Measurements from ENCODE around the gene PLA2G2D.

PLA2G2D gene

GRCh38 chr1:20074055-20074724, 45.1 kb downstream of the PLA2G2D start:
- Mint-ChIP-seq H3K27me3 (ENCODE audit: low read depth) (peaks cover 22% of the 10 kb centered on the region), H3K9me3 (no peaks in the 10 kb centered on the region), H3K27ac (no peak overlapping the region), H3K36me3 (ENCODE audit: low read depth) (no peaks in the 10 kb centered on the region), H3K4me3 (no peak overlapping the region), H3K4me1 (no peaks in the 10 kb centered on the region)
- no peak for TF ChIP-seq CTCF (IDR thresholded peaks at IDR 0.05; ENCODE audit: unreplicated experiment in 3 of 3)

GRCh38 chr1:20073256-20073655, 46.1 kb downstream of the PLA2G2D start:
- no peak overlapping the region for H3K4me3 Mint-ChIP-seq
- H3K9me3 Mint-ChIP-seq: no peaks in the 10 kb centered on the region
- no peak overlapping the region for H3K27ac Mint-ChIP-seq
- H3K27me3 Mint-ChIP-seq (ENCODE audit: low read depth): peaks cover 16% of the 10 kb centered on the region
- H3K4me1 Mint-ChIP-seq: no peaks in the 10 kb centered on the region
- H3K36me3 Mint-ChIP-seq (ENCODE audit: low read depth): no peaks in the 10 kb centered on the region
- TF ChIP-seq CTCF (IDR thresholded peaks at IDR 0.05; ENCODE audit: unreplicated experiment in 3 of 3): no peak

GRCh38 chr1:20072771-20073170, 46.6 kb downstream of the PLA2G2D start:
- H3K27me3 Mint-ChIP-seq (ENCODE audit: low read depth): peaks cover 15% of the 10 kb centered on the region
- no peaks in the 10 kb centered on the region for H3K9me3 Mint-ChIP-seq
- no peak overlapping the region for H3K27ac Mint-ChIP-seq
- no peak for TF ChIP-seq CTCF (IDR thresholded peaks at IDR 0.05; ENCODE audit: unreplicated experiment in 3 of 3)
- no peak overlapping the region for H3K4me3 Mint-ChIP-seq
- H3K36me3 Mint-ChIP-seq (ENCODE audit: low read depth): no peaks in the 10 kb centered on the region
- no peaks in the 10 kb centered on the region for H3K4me1 Mint-ChIP-seq

GRCh38 chr1:20071416-20071815, 47.9 kb downstream of the PLA2G2D start:
- no peaks in the 10 kb centered on the region for H3K36me3 Mint-ChIP-seq (ENCODE audit: low read depth)

GRCh38 chr1:20070357-20070756, 49.0 kb downstream of the PLA2G2D start:
- H3K27ac Mint-ChIP-seq: no peak overlapping the region
- peaks cover 16% of the 10 kb centered on the region for H3K27me3 Mint-ChIP-seq (ENCODE audit: low read depth)
- no peaks in the 10 kb centered on the region for H3K4me1 Mint-ChIP-seq
- H3K4me3 Mint-ChIP-seq: no peak overlapping the region
- no peak for TF ChIP-seq CTCF (IDR thresholded peaks at IDR 0.05; ENCODE audit: unreplicated experiment in 3 of 3)
- no peaks in the 10 kb centered on the region for H3K9me3 Mint-ChIP-seq
- no peaks in the 10 kb centered on the region for H3K36me3 Mint-ChIP-seq (ENCODE audit: low read depth)

More at GRCh38 chr1:20071416-20071815, 47.9 kb downstream of the PLA2G2D start:
- Mint-ChIP-seq H3K4me1 (no peaks in the 10 kb centered on the region), H3K9me3 (no peaks in the 10 kb centered on the region), H3K27ac (no peak overlapping the region), H3K27me3 (ENCODE audit: low read depth) (peaks cover 11% of the 10 kb centered on the region), H3K4me3 (no peak overlapping the region)
- no peak for TF ChIP-seq CTCF (IDR thresholded peaks at IDR 0.05; ENCODE audit: unreplicated experiment in 3 of 3)

- Mint-ChIP-seq H3K36me3 (ENCODE audit: low read depth) (no peaks in the 10 kb centered on the region), H3K27me3 (ENCODE audit: low read depth) (peaks cover 11% of the 10 kb centered on the region), H3K4me1 (no peaks in the 10 kb centered on the region), H3K4me3 (no peak within 1 kb of the TSS), H3K9me3 (no peaks in the 10 kb centered on the region), H3K27ac (no peak within 1 kb of the TSS)
- no peak for TF ChIP-seq CTCF (IDR thresholded peaks at IDR 0.05; ENCODE audit: unreplicated experiment in 3 of 3)
These were observed 49.5 kb downstream of the PLA2G2D start, which contains the start of gene PLA2G5 for GRCh38 chr1:20069874-20070273. PLA2G5 (plus strand) TSS chr1:20070194; CDS start chr1:20084831, 14,637 bp downstream.

Data from nephron (organoid).